Caki2 (cell line): ENCODE data around the gene GRM1. TPM values are rescaled to one million over a fixed set of nuclear protein-coding genes. Genes with fewer than 3 reads are reported as not detected.

Experiments used
- DNase-seq: peaks from one replicate; pipeline ENCODE4 v3.0.0-alpha.2; 2015; ENCODE audit warnings: low read depth
- in situ Hi-C: cut with HindIII; loops from 2 replicates; pipeline ENCODE4 v1.10.0; 2016; ENCODE audit warnings: low sequenced_read_pairs, low pct_unique_long_range_greater_than_20kb, mixed read lengths
- total RNA-seq: library from RNA; depleted of rRNA; stranded (reverse); fragments of >200 nt; shearing (Covaris generic); gene quantifications from 2 replicates; pipeline ENCODE4 v1.2.3, GENCODE V29; 2014; ENCODE audit warnings: low replicate concordance

GRM1 gene
- total RNA-seq, 1 experiment from 2014 or later, result 0.41 TPM

DNA sequence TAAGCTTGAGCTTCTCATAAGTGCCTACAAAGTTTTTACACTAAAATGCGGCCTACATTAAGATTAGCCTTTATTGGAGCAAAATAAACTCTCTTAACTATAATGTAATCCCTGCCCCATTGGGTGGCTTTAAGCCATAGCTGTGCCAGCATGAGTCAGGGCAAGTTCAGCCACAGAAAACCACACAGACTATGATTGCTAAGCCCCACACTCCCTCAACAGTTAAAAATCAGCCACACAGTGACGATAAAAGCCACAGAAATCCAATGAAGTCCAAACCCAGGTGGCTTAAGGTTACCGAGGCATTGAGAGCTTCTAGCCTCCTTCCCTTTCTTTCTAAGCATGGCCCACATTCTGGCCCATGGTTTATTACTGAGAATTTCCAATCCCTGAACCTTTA is 61.6 kb downstream of the GRM1 start:
- DNase-seq, result peak; percentile 6
- in situ Hi-C loops, result no loop called here

GRCh38 chr6:146092961-146093686 is 64.3 kb downstream of the GRM1 start:
- no peak for DNase-seq
- in situ Hi-C loops, result no loop called here

GRCh38 chr6:146095481-146095880 is 66.6 kb downstream of the GRM1 start:
- no peak for DNase-seq
- in situ Hi-C loops, result no loop called here

DNA sequence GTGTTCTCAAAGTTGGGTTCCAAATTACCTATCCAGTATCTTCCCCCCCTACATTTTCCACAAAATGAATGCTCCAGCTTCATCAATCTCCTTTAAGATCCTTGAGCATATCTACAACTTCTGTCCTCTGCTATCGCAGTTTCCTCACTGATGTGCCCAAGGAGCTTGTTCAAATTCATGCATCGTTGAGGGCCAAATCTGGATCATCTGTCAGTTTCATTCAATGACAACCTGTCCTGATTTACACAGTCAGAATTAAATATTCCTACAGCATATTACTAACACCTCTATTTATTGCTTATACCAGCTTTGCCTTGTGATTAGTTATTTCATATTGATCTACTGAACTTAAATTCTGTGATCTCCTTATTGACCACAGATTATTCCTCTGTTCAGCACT is 68.7 kb downstream of the GRM1 start:
- in situ Hi-C loops, result no loop called here
- DNase-seq, result no peak

DNA sequence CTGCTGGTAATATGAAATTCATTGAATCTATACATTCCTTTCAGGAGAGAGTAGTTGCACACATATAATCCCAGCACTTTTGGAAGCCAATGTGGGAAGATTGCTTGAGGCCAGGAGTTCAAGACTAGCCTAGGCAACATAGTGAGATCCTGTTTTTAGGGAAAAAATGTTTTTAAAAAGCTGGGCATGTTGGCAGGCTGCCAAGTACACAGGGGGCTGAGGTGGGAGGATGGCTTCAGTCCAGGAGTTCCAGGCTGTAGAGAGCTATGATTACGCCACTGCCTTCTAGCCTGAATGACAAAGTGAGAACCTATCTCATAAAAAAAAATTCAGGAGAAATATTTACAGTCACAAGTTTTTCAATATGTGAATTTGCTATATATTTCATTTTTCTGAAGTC is 71.9 kb downstream of the GRM1 start:
- no peak for DNase-seq
- in situ Hi-C loops, result no loop called here

DNA sequence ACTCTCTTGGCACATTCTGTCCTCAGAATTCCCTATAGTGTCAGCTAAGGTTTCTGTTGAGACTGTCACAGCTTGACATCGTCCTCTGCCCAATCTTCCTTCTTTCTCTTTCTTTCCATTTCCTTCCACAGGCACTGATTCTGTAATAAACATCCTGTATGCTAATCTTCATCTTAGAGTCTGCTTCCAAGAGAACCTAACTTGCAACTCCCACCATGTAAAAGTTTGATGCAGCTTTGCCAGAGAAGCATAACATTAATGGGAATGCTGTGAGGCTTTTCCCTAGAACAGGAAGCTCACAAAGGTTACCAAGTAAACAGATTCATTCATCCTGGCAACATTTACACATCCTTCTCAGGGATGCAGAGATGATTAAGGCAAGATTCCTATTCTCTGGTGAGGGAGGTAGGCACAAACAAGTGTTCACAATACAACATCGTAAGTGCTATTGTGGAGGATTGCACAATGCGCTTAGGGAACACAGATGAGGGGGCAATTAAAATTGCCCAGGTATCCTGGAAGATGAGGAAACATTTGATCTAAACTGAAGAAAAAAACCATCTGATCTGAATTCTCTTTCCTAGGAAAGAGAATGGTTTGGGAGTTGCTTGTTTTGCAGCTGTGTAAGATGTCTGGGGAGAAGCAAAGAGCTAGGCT is 74.7 kb downstream of the GRM1 start:
- in situ Hi-C loops, result no loop called here
- no peak for DNase-seq

DNA sequence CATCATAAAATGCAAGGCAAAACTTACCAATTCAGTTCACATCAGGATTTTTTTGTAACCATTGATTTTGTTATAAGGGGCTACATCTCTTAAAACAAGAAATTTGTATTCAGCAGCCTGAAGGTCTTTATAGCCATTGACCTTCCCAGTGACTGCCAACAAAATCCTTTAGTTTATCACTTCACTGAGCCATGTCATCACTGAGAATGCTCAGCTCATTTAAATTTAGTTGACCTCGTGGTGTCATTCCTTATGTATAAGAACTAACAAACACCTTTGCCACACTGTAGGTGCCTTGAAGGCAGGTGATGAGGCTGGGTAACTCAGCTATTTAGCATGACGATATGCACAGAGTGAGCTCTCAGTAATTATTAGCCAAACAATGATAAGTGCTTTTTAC is 77.7 kb downstream of the GRM1 start:
- in situ Hi-C loops, result no loop called here
- no peak for DNase-seq

GRCh38 chr6:146110990-146111389 is 82.1 kb downstream of the GRM1 start:
- no peak for DNase-seq
- in situ Hi-C loops, result no loop called here

DNA sequence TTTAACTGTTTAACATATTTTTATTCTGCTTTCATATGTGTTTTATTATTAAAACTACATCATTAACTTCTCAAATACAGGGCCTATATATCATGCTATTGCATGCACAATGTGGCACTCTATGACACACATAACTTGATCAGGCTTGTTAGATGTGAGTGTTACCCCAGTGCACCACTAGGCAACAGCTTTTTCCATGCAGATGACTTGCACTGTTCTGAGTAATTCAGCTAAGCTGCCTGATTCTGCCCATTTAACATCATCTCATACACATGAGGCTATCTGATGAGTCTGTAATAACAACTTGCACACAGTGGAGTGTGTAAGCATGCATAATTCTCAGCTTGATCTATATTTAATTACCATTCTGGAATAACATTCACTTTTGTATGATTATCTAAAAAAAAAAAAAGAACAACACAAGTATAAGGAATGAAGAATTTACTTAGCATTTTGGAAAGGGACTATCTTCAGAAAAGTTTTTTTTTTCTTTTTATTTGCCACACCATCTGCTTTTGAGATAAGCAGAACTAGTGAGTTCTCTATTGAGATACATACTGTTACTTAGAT is 83.1 kb downstream of the GRM1 start:
- DNase-seq, result no peak
- in situ Hi-C loops, result no loop called here

- no peak for DNase-seq
- in situ Hi-C loops, result no loop called here
Observed at GRCh38 chr6:146113084-146113623, 84.3 kb downstream of the GRM1 start.

DNA sequence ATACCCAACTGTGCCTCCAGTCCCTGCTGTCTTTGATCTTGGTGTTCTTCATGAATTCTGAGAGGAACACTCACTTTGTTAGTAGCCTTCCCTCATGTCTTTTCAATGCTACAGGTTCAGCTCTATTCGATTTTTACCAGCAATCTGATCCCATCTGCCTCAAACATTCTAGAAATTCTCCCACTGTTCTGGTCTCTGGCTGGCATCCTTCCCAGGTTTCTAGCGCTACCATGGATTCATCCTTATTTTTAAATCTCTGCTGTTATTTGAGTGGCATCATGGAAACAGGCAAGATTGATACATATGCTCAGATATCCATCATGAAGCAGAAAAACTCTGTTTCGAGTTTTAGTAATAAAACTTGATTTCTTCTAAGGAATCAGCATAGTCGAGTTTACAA is 94.8 kb downstream of the GRM1 start:
- in situ Hi-C loops, result no loop called here
- no peak for DNase-seq

- in situ Hi-C loops, result no loop called here
- no peak for DNase-seq
Observed at GRCh38 chr6:146127447-146128215, 98.8 kb downstream of the GRM1 start.

GRCh38 chr6:146133866-146134265 is 105.0 kb downstream of the GRM1 start:
- no peak for DNase-seq
- in situ Hi-C loops, result no loop called here

GRCh38 chr6:146135167-146135566 is 106.3 kb downstream of the GRM1 start:
- in situ Hi-C loops, result no loop called here
- DNase-seq, result no peak

DNA sequence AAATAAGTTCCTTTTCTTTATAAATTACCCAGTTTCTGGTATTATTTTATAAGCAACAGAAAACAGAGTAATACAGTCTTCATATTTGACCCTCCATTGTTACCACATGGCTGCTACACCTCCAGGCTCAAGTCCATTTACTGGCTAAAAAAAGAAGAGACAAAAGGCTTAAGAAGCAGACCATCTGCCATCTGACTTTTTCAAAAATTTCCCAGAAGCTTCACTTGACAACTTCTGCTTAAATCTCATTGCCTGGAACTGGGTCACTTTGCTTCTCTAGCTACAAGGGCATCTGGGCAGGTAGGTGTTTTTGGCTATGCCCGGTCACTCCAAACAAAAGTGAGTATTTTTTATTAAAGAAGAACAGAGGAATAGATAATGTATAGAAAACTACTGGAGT is 118.0 kb downstream of the GRM1 start:
- in situ Hi-C loops, result no loop called here

GRCh38 chr6:146149770-146150169 is 120.9 kb downstream of the GRM1 start:
- no peak for DNase-seq
- in situ Hi-C loops, result no loop called here

More for the DNA sequence above, 118.0 kb downstream of the GRM1 start:
- no peak for DNase-seq

GRCh38 chr6:146153040-146153758 is 124.3 kb downstream of the GRM1 start:
- in situ Hi-C loops, result no loop called here
- no peak for DNase-seq

DNA sequence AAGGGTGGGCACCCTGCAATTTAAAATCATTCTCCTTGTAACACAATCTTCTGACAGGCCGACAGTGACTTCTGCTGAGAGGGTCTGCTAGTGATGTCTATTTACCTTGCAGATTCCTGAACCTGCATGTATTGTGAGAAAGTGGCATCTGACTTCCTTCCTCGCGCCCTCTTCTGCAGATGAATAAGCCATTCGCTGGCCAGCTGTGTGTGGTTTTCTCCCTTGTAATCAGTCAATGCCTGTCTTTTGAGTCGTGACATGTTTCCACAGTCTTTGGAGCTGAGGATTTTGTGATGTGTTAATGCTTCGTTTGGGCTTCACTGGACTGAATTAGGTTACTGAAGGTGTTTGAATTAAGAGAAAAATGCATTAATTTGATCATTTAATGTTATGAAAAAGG is 125.3 kb downstream of the GRM1 start:
- in situ Hi-C loops, result no loop called here

More for the DNA sequence above, 125.3 kb downstream of the GRM1 start:
- no peak for DNase-seq
